Stimulated activated CD8-positive, alpha-beta memory T cell treated with anti-CD3 and anti-CD28 coated beads, Interleukin-7, amount 100 ng/mL, for 4 hours (primary cell): ENCODE results near the gene PHLDB3.
"Not testable (repeated sequence)": the region's sequence is repeated elsewhere in the genome, so short reads cannot be mapped to it uniquely, and the experiment has no call there.

Experiments
- DNase-seq, 2 donors: peaks; one replicate each; pipeline ENCODE4 v3.0.0-alpha.2; 2020; ENCODE audit warnings: low read depth in 2 of 2

Gene PHLDB3

DNA sequence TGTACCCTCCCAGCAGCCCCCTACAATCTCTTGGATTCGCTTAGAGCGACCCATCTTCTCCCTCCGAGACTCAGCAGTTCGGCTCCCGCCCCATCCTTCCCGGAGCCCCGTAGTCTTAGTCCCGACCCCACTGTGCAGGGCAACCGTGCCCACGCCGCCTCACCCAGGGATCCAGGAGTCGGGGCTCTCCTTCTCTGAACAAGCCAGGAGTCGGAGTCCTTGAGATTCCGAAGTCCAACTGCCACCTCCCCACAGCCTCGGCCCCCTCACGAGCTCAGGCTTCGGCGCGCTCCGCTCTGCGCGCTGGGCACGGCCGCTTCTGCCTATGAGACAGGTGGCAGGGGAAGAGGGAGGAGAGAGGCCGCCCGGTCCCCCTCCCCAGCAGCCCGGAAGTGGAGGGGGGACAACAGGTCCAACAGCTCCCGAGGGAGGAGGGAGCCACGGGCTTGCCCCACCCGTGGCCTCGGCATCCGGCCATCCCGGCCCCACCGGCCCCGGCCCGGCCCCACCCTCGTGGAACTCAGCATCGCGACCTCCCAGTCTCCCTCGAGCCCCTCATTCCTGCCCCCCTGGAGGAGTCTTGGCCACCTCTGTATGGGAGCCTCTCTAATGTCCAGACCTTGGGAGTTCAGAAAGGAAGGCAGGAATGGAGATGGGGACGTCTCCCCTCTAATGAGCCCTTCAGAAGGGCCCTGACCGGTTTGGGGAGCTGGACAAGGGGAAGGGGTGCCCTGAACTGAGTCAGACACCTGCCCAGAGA lies at the start of gene PHLDB3:
Gene PHLDB3 (minus strand): TSS at position 321 of the 760 bp plus-strand sequence. CDS start 628 bp downstream, outside the sequence.
- peak in 1 of 2 donors; percentile 33 for DNase-seq

DNA sequence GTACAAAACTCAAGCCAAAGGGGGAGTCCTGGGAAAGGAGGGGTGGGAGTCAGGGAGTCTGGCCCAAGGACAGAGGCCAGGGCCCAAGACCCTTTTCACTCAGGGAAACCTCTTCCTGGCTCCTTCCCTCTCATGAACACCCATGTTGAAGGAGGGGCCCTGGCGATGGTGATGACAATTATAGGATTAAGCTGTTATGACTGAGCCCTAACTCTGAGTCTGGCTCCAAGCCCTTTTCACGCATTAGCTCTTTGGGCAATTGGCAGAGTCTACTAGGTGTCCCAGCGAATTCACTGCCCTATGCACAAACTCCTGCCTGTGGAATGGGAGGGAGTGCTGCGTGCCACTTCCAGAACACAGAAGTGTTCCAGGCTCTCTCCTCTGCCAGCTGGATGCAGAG lies 49.1 kb upstream of the PHLDB3 start:
- no peak for DNase-seq

DNA sequence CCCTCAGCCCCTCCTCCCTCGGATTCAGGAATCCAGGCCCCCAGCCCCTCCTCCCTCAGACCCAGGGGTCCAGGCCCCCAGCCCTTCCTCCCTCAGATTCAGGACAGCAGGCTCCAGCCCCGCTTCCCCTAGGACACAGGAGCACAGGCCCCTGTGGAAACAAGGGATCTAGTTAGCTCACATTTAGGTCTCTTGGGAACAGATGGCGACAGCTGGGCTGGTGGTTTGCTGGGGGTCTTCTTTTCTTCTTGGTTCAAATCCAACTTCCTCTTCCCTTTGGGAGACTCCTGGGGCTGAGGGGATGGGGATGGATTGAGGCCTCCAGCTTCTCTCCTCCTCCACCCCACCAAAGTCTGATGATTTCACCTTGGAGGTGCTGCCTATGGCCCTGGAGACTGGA lies 48.1 kb upstream of the PHLDB3 start:
- no peak for DNase-seq

DNA sequence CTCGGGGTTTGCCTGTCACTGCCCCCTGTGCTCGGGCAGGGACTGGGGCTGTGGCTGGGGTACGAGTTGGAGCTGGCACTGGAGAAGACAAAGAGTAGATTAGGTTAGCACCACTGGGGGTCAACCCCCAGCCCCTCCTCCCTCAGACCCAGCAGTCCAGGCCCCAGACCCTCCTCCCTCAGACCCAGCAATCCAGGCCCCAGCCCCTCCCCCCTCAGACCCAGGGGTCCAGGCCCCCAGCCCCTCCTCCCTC lies 47.6 kb upstream of the PHLDB3 start:
- no peak for DNase-seq

DNA sequence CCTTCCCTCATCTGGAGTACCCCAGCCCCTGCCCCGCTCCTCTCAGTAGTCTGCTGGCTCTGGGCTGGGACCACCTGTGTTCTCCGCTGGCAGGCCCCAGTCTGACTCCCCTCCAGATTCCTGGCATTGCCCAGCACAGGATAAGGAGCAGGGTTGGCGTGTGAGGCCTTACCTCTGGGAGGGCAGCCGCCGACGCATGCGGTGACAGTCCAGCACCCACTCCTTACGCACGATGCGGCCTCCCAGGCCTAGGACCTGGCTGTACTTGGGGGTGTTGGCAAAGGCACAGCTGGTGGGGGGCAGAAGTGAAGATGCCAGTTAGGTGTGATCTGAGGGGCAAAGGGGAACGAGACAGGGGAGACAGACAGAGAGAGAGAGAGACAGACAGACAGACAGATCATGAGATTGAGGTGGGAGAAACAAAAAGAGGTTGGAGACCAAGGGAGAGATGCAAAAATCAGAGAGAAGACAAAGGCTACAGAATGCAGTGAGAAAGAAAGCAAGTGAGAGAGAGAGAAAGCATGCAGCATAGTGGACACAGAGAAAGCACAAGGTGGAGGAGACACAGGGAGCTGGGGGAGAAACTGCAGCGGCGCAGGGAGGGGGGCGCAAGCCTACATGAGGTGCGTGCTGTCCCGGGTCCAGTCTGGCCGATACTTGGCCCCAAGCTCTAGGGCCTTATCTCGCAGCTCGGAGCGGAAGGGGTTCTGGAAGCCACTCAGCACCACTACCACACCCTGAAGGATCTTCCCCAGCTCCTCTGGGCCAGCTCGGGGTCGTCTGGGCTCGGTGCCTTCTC lies 47.1 kb upstream of the PHLDB3 start:
- DNase-seq, result no peak

DNA sequence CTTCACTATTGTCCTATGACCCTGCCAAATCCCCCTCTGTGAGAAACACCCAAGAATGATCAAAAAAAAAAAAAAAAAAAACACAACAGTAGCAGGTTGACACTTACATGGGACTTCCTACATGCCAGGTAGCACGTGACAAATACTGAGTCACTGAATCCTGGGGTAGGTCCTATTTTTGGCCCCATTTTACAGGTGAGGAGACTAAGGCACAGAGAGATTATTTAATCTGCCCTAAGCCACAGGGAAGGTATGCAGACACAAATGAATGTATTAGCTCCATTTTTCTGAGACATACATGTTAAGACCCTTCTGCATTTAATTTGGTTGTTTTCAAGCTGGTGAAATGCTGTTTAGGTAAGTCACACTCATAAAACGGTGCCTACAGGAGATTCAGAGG lies 44.2 kb upstream of the PHLDB3 start:
- no peak for DNase-seq

DNA sequence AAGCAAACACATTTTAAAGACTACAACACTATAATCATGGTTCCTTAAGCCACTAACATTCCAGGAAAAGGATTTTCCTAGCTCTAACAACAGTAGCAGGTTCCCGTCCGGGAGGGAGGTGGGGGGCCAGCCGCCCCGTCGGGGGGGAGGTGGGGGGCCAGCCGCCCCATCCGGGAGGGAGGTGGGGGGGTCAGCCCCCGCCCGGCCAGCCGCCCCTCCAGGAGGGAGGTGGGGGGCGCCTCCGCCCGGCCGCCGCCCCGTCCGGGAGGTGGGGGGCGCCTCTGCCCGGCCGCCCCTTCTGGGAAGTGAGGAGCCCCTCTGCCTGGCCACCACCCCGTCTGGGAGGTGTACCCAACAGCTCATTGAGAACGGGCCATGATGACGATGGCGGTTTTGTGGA lies 43.4 kb upstream of the PHLDB3 start:
- DNase-seq, result not testable (repeated sequence)

DNA sequence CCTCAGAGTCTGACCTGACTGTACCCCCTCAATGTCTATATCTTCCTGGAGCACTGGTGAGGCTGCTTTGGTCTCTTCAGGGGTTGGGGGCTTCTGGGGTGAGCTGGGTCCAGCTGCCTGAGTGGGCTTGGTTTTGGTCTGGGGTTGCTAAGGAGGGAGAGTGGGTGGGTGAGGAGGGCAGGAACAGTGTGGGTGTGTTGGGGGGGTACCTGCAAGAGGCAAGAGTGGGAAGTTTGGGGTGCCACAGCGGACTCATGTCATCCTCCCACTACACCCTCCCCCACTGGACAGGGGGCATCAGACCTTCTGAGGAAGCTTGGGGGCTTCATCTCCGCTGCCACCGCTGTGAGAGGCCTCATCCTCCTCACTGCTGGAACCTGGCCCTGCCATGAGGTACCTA lies 42.0 kb upstream of the PHLDB3 start:
- no peak for DNase-seq

DNA sequence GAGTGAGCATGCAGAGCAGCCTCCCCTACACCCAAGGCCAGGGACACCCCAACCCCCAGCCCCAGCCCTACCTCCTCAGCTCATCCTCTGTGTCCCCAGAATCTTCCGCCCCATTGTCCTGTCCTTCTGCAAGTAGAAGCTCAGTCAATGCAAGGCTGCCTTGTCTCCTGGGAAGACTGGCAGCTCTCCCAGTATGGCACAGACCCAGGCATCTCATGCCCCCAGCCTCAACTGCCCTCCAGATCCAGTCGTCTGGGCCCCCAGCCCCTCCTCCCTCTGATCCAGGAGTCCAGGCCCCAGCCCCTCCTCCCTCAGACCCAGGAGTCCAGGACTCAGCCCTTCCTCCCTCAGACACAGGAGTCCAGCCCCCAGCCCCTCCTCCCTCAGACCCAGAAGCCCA lies 41.4 kb upstream of the PHLDB3 start:
- DNase-seq, result no peak

DNA sequence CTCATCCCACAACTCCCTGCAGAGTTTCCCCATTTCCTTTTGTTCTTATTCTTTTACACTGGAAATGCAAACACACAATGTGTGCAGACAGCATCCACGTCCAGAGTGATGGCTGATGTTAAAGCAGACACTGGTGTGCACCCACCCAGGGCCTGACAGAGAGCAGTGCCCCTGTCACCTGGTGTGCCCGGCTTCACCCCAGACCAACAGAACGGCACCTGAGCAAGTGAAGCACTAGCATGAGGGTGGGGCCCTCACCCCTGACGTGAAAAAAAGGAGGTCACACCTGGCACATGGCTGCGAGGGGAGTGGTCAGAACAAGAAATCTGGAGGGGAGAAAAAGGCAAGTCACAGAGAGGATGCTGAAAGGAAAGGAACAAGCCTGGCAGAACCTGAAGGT lies 40.7 kb upstream of the PHLDB3 start:
- no peak for DNase-seq

DNA sequence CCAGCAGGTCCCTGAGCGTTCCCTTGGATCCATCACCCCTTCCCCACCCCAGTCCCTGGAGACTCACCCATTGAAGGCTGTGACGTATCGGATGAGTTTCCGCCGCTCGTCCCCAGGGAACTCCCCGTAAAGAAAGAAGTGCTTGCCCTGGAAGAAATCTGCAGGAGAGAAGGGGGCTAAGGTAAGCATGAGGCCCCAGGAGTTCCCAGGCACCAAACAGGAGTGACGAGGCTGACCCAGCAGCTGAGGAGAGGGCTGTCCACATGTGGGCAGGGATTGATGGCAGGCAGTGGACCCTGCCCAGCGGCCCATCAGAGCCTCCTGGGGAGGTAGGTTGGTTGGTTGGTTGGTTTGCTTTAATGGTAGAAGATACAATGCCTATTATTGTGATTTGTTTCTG lies 39.5 kb upstream of the PHLDB3 start:
- no peak for DNase-seq

DNA sequence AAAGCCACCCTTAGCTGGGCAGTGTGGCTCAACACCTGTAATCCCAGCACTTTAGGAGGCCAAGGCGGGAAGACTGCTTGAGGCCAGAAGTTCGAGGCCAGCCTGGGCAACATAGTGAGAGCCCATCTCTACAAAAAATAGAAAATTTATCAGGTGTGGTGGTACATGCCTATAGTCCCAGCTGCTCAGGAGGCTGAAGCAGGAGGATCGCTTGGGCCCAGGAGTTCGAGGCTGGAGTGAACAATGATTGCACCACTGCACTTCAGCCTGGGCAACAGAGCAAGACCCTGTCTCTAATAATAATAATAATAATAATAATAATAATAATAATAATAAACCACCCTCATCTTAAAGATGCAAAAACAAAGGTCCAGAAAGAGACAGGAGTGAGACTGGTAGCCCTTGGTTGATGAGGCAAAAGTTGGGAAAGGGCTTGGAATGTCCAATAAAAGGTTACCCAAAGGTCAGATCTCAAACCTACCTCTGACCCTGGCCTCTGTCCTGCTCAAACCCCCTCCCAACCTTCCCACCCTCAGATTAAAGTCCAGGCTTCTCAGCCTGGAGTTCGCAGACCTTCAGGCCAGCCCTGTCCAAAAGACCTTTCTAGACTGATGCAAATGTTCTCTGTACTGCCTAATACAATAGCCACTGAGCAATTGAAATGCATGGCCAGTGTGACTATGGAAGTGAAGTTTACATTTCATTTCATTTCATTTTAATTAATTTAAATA lies 37.5 kb upstream of the PHLDB3 start:
- no peak for DNase-seq

DNA sequence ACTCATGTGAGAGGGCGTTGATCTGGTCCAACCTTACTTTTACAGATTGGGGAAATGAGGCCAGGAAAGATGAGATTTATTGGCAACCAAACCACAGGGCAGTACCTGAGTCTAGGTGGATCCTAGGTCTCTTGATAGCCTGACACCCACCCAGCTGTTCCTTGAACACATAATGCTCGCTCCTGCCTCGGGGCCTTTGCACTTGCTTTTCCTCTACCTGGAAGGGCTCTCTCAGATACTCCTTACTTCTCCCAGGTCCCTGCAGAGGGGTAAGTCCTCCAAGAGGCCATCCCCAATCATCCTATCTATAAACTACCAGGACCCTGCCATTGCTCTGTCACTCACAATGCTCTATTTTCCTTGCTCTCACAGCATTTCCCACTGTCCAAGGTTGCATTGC lies 35.8 kb upstream of the PHLDB3 start:
- no peak for DNase-seq

DNA sequence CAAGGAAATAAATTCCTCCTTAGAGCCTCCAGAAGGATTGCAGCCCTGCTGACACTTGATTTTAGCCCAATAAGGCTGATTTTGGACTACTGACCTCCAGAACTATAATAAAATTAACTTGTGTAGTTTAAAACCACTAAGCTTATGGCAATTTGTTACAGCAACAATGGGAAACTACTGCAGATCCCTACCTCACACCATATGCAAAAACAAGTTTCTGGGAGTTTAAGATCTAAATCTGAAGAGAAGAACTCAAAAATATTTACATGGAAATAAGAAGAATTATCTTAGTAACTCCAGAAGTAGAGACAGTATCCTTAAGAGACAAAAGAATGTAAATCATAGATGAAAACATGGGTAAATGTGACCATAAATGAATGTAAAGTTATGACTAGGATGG lies 34.4 kb upstream of the PHLDB3 start:
- no peak for DNase-seq

DNA sequence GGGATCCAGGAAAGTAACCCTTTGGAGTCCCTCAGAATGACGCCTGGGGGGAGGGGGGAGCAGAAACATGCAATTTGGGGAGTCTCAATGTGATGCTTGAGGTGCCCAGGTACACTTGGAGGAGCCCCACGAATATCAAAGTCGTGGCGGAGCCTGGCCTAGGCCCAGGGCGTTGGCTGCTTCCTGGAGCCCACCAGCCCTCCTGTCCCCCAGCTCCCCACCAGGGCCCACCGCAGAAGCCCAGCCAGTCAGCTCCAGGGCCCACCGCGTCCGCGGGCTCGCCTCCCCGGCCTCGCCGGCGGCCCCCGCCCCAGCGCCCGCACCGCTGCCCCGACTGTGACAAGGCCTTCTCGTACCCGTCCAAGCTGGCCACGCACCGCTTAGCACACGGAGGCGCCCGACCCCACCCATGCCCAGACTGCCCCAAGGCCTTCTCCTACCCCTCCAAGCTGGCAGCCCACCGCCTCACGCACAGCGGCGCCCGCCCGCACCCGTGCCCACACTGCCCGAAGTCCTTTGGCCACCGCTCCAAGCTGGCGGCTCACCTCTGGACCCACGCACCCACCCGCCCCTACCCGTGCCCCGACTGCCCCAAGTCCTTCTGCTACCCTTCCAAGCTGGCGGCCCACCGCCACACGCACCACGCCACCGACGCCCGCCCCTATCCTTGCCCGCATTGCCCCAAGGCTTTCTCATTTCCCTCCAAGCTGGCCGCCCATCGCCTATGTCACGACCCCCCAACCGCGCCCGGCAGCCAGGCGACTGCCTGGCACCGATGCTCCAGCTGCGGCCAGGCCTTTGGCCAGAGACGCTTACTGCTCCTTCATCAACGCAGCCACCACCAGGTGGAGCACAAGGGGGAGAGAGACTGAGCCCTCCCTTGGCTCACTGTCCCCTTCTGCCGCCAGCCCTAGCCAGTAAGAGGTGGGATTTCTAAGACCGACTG lies 30.5 kb upstream of the PHLDB3 start:
- DNase-seq, result no peak

DNA sequence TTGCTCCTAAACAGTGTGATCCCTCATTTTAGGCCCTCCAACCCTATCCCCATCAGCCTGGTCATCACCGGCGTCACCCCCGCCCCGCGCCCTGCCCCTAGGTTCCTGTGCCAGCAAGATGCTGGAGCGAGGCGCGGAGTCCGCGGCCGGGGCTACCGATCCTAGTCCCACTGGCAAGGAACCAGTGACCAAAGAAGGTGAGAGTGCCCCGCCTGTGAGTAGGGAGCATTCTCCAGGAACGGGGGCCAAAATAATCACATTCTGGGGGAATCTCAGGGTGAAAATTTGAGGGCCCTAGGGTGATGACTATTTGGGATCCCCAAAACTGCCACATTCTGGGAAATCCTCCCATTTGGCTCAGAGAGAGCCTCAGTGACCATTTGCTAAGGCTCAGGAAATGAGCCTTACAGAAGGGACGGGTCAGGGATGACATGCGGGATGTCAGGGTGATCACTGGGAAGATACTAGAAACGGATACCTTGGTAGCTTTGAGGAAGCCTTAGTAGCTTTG lies 29.8 kb upstream of the PHLDB3 start:
- DNase-seq, result no peak

DNA sequence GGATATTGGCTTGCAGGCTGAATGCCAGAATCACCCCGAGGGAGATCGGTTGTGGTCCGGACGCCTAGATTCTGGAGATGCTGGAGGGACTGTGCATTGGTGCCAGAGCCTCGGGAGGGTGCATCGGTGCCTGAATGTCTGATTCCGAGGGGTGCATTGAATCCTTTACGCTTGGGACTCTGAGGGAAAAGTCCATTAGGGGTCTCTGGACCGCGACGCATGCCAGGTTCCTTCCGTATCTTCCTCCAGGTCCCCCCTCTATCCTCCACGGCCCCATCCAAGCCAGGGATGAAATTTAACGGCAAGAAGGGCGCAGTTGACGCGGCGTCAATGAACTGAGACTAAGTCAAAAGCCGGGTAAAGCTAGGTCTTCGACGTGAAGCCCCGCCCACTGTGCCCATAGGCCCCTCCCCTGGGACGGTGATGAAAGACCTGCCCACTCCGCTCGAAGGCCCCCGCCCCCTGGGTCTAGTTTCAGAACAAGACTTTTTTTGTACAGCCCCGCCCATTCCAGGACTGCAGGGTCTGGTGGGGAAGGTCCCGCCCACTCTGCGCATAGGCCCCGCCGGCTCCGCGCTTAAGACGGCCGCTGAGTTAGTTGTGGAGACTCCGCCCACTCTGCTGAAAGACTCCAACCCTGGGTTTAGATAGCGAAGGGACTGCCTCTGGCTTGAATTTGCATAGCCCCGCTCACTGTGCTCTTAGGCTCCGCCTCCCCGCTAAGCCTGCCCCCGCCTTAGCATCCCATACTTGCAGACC lies 29.2 kb upstream of the PHLDB3 start:
- DNase-seq, result peak; percentile 89 to 93

DNA sequence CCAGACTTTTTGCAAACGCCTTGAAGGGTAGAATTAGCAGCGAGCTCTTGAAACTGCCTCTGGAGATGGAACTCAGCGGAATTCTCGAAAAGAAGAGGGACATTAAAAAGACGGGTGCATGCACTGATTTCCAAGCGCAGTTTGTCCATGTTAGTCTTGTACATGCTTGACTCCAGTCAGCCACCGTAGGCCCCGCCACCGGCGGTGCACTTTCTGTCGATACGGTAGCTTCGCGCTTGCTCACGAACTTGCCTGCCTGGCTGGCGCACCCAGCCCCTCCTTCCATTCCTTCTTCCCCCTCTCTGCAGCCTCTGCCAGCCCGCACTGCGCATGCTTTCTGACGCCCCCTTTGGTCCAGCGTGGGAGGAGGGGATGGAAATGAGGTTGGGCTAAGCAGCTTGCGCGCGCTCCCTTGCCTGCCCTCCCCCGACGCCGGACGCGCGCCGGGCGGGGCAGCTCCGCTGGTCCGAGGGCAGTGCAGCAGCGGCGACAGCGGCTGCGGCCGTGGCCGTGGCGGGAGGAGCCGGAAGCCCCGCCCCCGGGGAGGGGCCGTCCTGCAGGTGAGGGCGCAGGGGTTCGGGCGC lies 28.5 kb upstream of the PHLDB3 start, which contains the start of gene ZNF575:
Gene ZNF575 (plus strand): TSS at position 227 of the 584 bp plus-strand sequence. CDS start 1,235 bp downstream, outside the sequence.
- peak; percentile 78 to 81 for DNase-seq

DNA sequence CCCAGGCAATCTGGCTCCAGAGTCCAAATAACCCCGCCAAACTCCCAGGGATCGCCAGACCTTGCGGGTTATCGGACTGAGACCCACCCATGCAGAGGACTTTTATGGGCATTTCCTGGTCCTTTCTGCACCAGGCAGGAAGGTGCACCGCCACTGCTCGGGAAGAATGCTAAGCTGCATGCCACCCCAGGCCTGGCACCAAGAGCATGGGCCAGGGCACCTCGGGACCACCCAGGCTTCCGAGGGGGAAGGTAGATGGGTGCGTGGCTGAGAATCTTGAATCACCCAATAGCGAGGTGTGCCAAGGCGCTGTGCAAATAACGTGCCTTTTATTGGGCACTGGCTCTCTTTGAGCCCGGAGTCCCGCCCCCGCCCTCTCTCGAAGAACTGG lies 28.0 kb upstream of the PHLDB3 start:
- DNase-seq, result no peak
